NCI-H128 (cell line): ENCODE results near the gene ABHD12.

Experiments used
- DNase-seq: peaks from one replicate; lab custom pipeline; 2025; ENCODE audit not compliant: unreplicated experiment; lab: John Stamatoyannopoulos, UW

Gene ABHD12

DNA sequence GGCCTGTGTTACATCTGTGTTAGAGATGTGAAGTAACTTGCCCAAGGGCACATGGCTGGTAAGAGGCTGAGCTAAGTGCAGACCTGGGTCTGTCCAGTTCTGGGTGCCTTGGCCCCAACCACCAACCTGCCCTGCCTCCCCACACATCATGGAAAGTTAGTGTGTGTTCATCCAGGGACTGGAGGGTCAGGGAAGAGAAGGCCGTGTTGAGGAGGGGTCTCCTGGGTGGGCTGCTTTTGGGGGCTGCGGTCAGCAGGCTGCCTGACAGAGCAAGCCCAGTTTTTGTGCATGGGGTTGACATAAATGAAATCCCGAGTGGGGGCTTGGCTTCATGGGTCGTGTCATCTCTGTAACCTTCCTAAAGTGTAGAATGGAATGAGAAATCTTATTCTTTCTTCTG, 131.8 kb downstream of the ABHD12 start:
- DNase-seq = no peak

- DNase-seq = no peak
These were observed 132.2 kb downstream of the ABHD12 start for GRCh38 chr20:25258476-25258805.

- DNase-seq = no peak
These were observed 132.7 kb downstream of the ABHD12 start for GRCh38 chr20:25257756-25258475.

- DNase-seq = no peak
These were observed 133.5 kb downstream of the ABHD12 start for GRCh38 chr20:25257130-25257529.

DNA sequence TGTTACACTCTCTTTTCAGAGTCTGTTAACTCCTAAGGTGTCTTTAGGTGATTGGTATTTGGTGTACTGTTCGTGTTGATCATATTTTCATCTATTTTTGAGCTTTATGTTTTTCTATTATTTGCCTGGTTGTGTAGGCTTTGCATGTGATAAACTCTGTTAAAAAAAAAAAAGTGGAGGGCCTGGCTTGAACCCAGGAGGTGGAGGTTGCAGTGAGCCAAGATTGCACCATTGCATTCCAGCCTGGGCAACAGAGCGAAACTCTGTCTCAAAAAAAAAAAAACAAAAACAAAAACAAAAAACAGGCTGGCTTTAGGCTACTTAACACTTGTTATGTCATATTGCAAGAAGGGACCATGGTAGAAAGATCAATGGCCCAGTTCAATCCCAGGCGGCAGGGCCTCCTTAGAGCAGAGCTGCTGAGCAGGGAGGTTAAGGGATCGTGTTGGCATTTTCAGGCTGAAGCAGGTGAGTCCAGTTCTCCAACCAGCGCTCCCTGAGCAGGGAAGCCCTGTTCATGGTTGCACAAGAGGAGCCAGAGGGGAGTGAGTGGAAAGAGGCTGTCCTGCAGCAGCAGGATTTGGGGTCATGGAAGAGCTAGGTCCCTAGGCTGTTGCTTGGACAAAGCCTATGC, 134.3 kb downstream of the ABHD12 start:
- DNase-seq = no peak

GRCh38 chr20:25254986-25255680, 135.5 kb downstream of the ABHD12 start:
- no peak for DNase-seq

GRCh38 chr20:25254571-25254970, 136.1 kb downstream of the ABHD12 start:
- DNase-seq = no peak

DNA sequence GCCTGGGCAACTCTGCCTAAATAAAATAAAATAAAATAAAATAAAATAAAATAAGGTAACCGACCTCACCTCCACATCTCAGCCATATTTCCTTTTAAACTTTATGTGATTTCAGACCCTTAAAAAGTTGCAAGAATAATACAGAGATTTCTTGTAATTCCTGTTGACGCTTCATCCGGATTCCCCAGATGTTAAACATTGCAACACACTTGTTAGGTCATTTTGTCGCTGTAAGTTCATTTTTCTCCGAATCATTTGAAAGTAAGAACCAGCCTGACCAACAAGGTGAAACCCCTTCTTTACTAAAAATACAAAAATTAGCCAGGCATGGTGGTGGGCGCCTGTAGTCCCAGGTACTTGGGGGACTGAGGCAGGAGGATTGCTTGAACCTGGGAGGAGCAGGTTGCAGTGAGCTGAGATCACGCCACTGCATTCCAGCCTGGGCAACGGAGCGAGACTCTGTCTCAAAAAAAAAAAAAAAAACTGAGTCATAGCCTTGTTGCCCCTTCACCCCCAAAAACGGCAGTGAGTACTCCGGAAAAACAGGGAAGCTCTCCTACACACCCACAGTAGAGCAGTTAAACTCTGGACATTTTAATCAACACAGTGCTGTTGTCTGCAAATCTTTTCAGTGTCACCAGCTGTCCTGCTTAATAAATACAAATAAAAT, 136.9 kb downstream of the ABHD12 start:
- DNase-seq = no peak

- no peak for DNase-seq
These were observed 137.8 kb downstream of the ABHD12 start for GRCh38 chr20:25252686-25253421.

DNA sequence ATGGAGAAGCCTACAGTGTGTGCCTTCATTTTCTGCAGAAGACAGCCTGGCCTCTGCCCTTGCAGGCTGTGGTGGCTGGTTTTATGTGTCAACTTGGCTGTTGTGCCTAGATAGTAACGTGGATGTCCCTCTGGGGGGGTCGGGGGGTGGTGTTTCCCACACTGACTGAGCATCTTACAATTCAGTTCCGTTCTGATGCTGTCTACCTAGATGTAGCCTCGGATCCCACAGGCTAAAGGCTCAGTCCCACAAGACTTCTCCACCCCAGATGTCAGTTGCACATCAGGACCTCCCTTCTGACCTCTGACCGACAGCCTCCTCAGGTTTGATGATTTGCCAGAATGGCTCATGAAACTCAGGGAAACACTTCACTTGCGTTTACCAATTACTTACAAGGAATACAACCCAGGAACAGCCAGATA, 138.4 kb downstream of the ABHD12 start:
- DNase-seq = no peak

- no peak for DNase-seq
These were observed 139.1 kb downstream of the ABHD12 start for GRCh38 chr20:25251558-25251957.

DNA sequence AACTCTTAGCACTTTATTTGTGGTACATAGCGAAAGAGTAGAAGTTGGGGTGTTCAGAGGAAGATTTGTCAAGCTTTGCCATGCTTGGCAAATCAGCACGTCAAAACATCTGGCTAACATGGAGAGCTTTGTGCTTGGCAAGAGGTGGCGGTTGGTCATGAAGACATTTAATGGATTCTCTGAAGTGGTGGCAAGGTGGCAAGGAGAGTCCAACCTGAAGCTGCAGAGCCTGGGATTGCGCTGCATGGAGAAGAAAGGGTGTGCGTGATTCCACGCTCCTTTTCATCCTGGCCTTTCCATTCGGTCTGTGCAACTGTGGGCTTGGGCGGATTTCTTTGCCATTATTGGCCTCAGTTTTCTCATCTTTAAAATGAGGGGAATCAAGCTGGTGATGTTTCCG, 139.6 kb downstream of the ABHD12 start:
- no peak for DNase-seq

DNA sequence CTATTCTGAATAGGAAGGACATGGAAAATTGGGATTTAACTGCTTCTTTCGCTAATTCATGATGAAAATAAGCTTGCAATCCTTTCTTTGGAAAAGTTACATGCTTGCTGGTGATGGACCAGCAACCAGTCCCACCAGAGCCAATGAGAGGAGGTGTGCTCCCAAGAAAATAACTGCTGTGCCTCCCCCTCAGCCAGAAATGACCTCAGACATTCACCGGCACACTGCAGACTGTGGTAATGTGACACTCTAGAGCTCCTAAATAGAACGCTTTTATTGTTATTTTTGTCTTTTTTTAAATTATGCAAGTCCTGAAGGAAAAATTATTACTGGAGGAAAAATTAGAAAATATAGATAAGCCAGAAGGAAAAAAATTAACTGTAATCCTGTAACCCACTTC, 140.1 kb downstream of the ABHD12 start:
- DNase-seq = no peak
